ENCODE data around the gene GMEB2. TPM values are rescaled to one million over a fixed set of nuclear protein-coding genes. Genes with fewer than 3 reads are reported as not detected.
"Not testable (repeated sequence)": the region's sequence is repeated elsewhere in the genome, so short reads cannot be mapped to it uniquely, and the experiment has no call there.

GMEB2 gene
- total RNA-seq, 1 experiment from 2014 or later: 8.4 TPM

GRCh38 chr20:63636752-63637628 is 10.1 kb upstream of the GMEB2 start:
- no peak overlapping the region for H2AFZ ChIP-seq (ENCODE audit: low read length)
- no peaks in the 10 kb centered on the region for H4K20me1 ChIP-seq (ENCODE audit: insufficient read depth, low read depth, low read length)
- no peaks in the 10 kb centered on the region for H3K36me3 ChIP-seq (ENCODE audit: insufficient read depth, low read length)
- peaks cover 4% of the 10 kb centered on the region; the same call in 1 of the 2 replicates for H3K4me1 ChIP-seq (ENCODE audit: low read length)
- no peak overlapping the region for H3K27ac ChIP-seq (ENCODE audit: low read length)
- no peaks in the 10 kb centered on the region for H3K79me2 ChIP-seq (ENCODE audit: low read length)
- H3K9ac ChIP-seq (ENCODE audit: low read length): no peak overlapping the region
- H3K27me3 ChIP-seq (ENCODE audit: low read length): no peaks in the 10 kb centered on the region
- H3K4me3 ChIP-seq (ENCODE audit: low read length): no peak overlapping the region
- no peak for DNase-seq
- no peaks in the 10 kb centered on the region for H3K9me3 ChIP-seq (ENCODE audit: low read length)
- H3K9me2 ChIP-seq (replicated peaks; ENCODE audit: insufficient read depth, low read length): no peaks in the 10 kb centered on the region
- H3K4me2 ChIP-seq (ENCODE audit: low read depth, low read length, poor library complexity, severe bottlenecking): no peak overlapping the region

- no peaks in the 10 kb centered on the region for H3K27me3 ChIP-seq (ENCODE audit: low read length)
- no peak for DNase-seq
- no peak overlapping the region for H3K4me2 ChIP-seq (ENCODE audit: low read depth, low read length, poor library complexity, severe bottlenecking)
- no peaks in the 10 kb centered on the region for H3K79me2 ChIP-seq (ENCODE audit: low read length)
- H3K27ac ChIP-seq (ENCODE audit: low read length): no peak overlapping the region
- H3K9ac ChIP-seq (ENCODE audit: low read length): no peak overlapping the region
- H3K9me2 ChIP-seq (replicated peaks; ENCODE audit: insufficient read depth, low read length): no peaks in the 10 kb centered on the region
- no peak overlapping the region for H2AFZ ChIP-seq (ENCODE audit: low read length)
- no peaks in the 10 kb centered on the region for H3K9me3 ChIP-seq (ENCODE audit: low read length)
- no peaks in the 10 kb centered on the region for H4K20me1 ChIP-seq (ENCODE audit: insufficient read depth, low read depth, low read length)
- no peaks in the 10 kb centered on the region for H3K36me3 ChIP-seq (ENCODE audit: insufficient read depth, low read length)
- H3K4me1 ChIP-seq (ENCODE audit: low read length): no peaks in the 10 kb centered on the region
- H3K4me3 ChIP-seq (ENCODE audit: low read length): no peak overlapping the region
Measured at GRCh38 chr20:63635431-63636141, 8.7 kb upstream of the GMEB2 start.

- Histone ChIP-seq H3K4me3 (ENCODE audit: low read length) (no peak overlapping the region), H3K27me3 (ENCODE audit: low read length) (no peaks in the 10 kb centered on the region), H3K79me2 (ENCODE audit: low read length) (no peaks in the 10 kb centered on the region), H3K36me3 (ENCODE audit: insufficient read depth, low read length) (no peaks in the 10 kb centered on the region), H3K9me3 (ENCODE audit: low read length) (no peaks in the 10 kb centered on the region), H3K4me2 (ENCODE audit: low read depth, low read length, poor library complexity, severe bottlenecking) (no peak overlapping the region), H4K20me1 (ENCODE audit: insufficient read depth, low read depth, low read length) (no peaks in the 10 kb centered on the region), H3K4me1 (ENCODE audit: low read length) (peaks cover under 1% of the 10 kb centered on the region), H3K27ac (ENCODE audit: low read length) (no peak overlapping the region), H2AFZ (ENCODE audit: low read length) (no peak overlapping the region), H3K9ac (ENCODE audit: low read length) (no peak overlapping the region), H3K9me2 (replicated peaks; ENCODE audit: insufficient read depth, low read length) (no peaks in the 10 kb centered on the region)
- no peak for DNase-seq
Measured at GRCh38 chr20:63633732-63634131, 6.8 kb upstream of the GMEB2 start.

- H3K79me2 ChIP-seq (ENCODE audit: low read length); H2AFZ ChIP-seq (ENCODE audit: low read length); H3K4me3 ChIP-seq (ENCODE audit: low read length); DNase-seq; H3K9ac ChIP-seq (ENCODE audit: low read length); H3K4me2 ChIP-seq (ENCODE audit: low read depth, low read length, poor library complexity, severe bottlenecking); H3K27ac ChIP-seq (ENCODE audit: low read length); H3K9me3 ChIP-seq (ENCODE audit: low read length); H4K20me1 ChIP-seq (ENCODE audit: insufficient read depth, low read depth, low read length); H3K9me2 ChIP-seq (replicated peaks; ENCODE audit: insufficient read depth, low read length); H3K27me3 ChIP-seq (ENCODE audit: low read length); H3K36me3 ChIP-seq (ENCODE audit: insufficient read depth, low read length): not testable (repeated sequence)
- peaks cover 10% of the 10 kb centered on the region for H3K4me1 ChIP-seq (ENCODE audit: low read length)
Measured at GRCh38 chr20:63631426-63631825, 4.5 kb upstream of the GMEB2 start.

GRCh38 chr20:63630956-63631355 is 4.1 kb upstream of the GMEB2 start:
- not testable (repeated sequence) for H3K9me2 ChIP-seq (replicated peaks; ENCODE audit: insufficient read depth, low read length); H4K20me1 ChIP-seq (ENCODE audit: insufficient read depth, low read depth, low read length); H2AFZ ChIP-seq (ENCODE audit: low read length); H3K4me2 ChIP-seq (ENCODE audit: low read depth, low read length, poor library complexity, severe bottlenecking); H3K4me3 ChIP-seq (ENCODE audit: low read length); H3K79me2 ChIP-seq (ENCODE audit: low read length); DNase-seq; H3K27me3 ChIP-seq (ENCODE audit: low read length); H3K9ac ChIP-seq (ENCODE audit: low read length); H3K27ac ChIP-seq (ENCODE audit: low read length); H3K9me3 ChIP-seq (ENCODE audit: low read length); H3K36me3 ChIP-seq (ENCODE audit: insufficient read depth, low read length)
- peaks cover 12% of the 10 kb centered on the region for H3K4me1 ChIP-seq (ENCODE audit: low read length)

- Histone ChIP-seq H3K9me2 (replicated peaks; ENCODE audit: insufficient read depth, low read length) (no peaks in the 10 kb centered on the region), H3K9me3 (ENCODE audit: low read length) (no peaks in the 10 kb centered on the region), H3K9ac (ENCODE audit: low read length) (peak overlapping the region; percentile 98), H3K27ac (ENCODE audit: low read length) (no peak overlapping the region), H4K20me1 (ENCODE audit: insufficient read depth, low read depth, low read length) (no peaks in the 10 kb centered on the region), H3K79me2 (ENCODE audit: low read length) (peaks cover 28% of the 10 kb centered on the region), H3K4me1 (ENCODE audit: low read length) (peaks cover 19% of the 10 kb centered on the region), H3K36me3 (ENCODE audit: insufficient read depth, low read length) (no peaks in the 10 kb centered on the region), H2AFZ (ENCODE audit: low read length) (no peak overlapping the region), H3K4me3 (ENCODE audit: low read length) (peak overlapping the region; percentile 85), H3K4me2 (ENCODE audit: low read depth, low read length, poor library complexity, severe bottlenecking) (peak overlapping the region; percentile 86), H3K27me3 (ENCODE audit: low read length) (no peaks in the 10 kb centered on the region)
- peak; percentile 49 for DNase-seq
Measured at GRCh38 chr20:63628246-63628975, 1.5 kb upstream of the GMEB2 start.

- Histone ChIP-seq H3K9me3 (ENCODE audit: low read length) (no peaks in the 10 kb centered on the region), H3K27ac (ENCODE audit: low read length) (no peak overlapping the region), H3K79me2 (ENCODE audit: low read length) (peaks cover 34% of the 10 kb centered on the region), H4K20me1 (ENCODE audit: insufficient read depth, low read depth, low read length) (no peaks in the 10 kb centered on the region), H2AFZ (ENCODE audit: low read length) (no peak overlapping the region), H3K4me2 (ENCODE audit: low read depth, low read length, poor library complexity, severe bottlenecking) (peak overlapping the region; percentile 86), H3K36me3 (ENCODE audit: insufficient read depth, low read length) (no peaks in the 10 kb centered on the region), H3K4me3 (ENCODE audit: low read length) (peak overlapping the region; percentile 85), H3K27me3 (ENCODE audit: low read length) (no peaks in the 10 kb centered on the region), H3K4me1 (ENCODE audit: low read length) (peaks cover 19% of the 10 kb centered on the region), H3K9ac (ENCODE audit: low read length) (peak overlapping the region; percentile 98), H3K9me2 (replicated peaks; ENCODE audit: insufficient read depth, low read length) (no peaks in the 10 kb centered on the region)
- DNase-seq: no peak
Measured at GRCh38 chr20:63627751-63628245, 897 bp upstream of the GMEB2 start.
